Measurements from ENCODE around the gene HINT3.

HINT3 gene

GRCh38 chr6:125913145-125913544 lies 43.4 kb upstream of the HINT3 start:
- Histone ChIP-seq H3K36me3 (ENCODE audit: insufficient read depth, low read length) (peaks cover 51% of the 10 kb centered on the region), H3K9me2 (ENCODE audit: low read depth, low read length) (no peaks in the 10 kb centered on the region), H2AFZ (ENCODE audit: low read length) (no peak overlapping the region), H3K79me2 (ENCODE audit: insufficient read depth, low read length) (no peaks in the 10 kb centered on the region), H3K27me3 (ENCODE audit: insufficient read depth, low read length) (no peaks in the 10 kb centered on the region), H4K20me1 (ENCODE audit: insufficient read depth, low read length) (no peaks in the 10 kb centered on the region), H3K9me3 (ENCODE audit: low read length) (no peaks in the 10 kb centered on the region), H3K4me1 (ENCODE audit: insufficient read depth, low read length, severe bottlenecking) (peaks cover 5% of the 10 kb centered on the region), H3K27ac (ENCODE audit: low read depth, low read length, poor library complexity, severe bottlenecking) (no peak overlapping the region), H3F3A (ENCODE audit: insufficient read depth, low read length) (no peaks in the 10 kb centered on the region), H3K4me3 (ENCODE audit: low read depth, low read length, poor library complexity, severe bottlenecking) (no peak overlapping the region), H3K4me2 (ENCODE audit: low read length) (no peak overlapping the region), H3K9ac (ENCODE audit: low read length) (no peak overlapping the region)
- TF ChIP-seq CTCF (IDR thresholded peaks at IDR 0.05; ENCODE audit: low read length) (no peak), EZH2 (IDR thresholded peaks at IDR 0.05; ENCODE audit: borderline replicate concordance, low read length) (no peak)

- Histone ChIP-seq H2AFZ (ENCODE audit: low read length) (no peak overlapping the region), H3K36me3 (ENCODE audit: insufficient read depth, low read length) (peaks cover 49% of the 10 kb centered on the region), H3K4me2 (ENCODE audit: low read length) (no peak overlapping the region), H3K79me2 (ENCODE audit: insufficient read depth, low read length) (no peaks in the 10 kb centered on the region), H3K4me1 (ENCODE audit: insufficient read depth, low read length, severe bottlenecking) (peaks cover 13% of the 10 kb centered on the region), H3K27ac (ENCODE audit: low read depth, low read length, poor library complexity, severe bottlenecking) (no peak overlapping the region), H3K9me3 (ENCODE audit: low read length) (no peaks in the 10 kb centered on the region), H3K9ac (ENCODE audit: low read length) (no peak overlapping the region), H4K20me1 (ENCODE audit: insufficient read depth, low read length) (no peaks in the 10 kb centered on the region), H3K9me2 (ENCODE audit: low read depth, low read length) (no peaks in the 10 kb centered on the region), H3F3A (ENCODE audit: insufficient read depth, low read length) (no peaks in the 10 kb centered on the region), H3K27me3 (ENCODE audit: insufficient read depth, low read length) (no peaks in the 10 kb centered on the region), H3K4me3 (ENCODE audit: low read depth, low read length, poor library complexity, severe bottlenecking) (no peak overlapping the region)
- no peak for TF ChIP-seq CTCF (IDR thresholded peaks at IDR 0.05; ENCODE audit: low read length)
- no peak for TF ChIP-seq EZH2 (IDR thresholded peaks at IDR 0.05; ENCODE audit: borderline replicate concordance, low read length)
Observed at GRCh38 chr6:125913864-125914351, 42.7 kb upstream of the HINT3 start.

- H3K4me3 ChIP-seq (ENCODE audit: low read depth, low read length, poor library complexity, severe bottlenecking), result no peak overlapping the region
- H3K4me2 ChIP-seq (ENCODE audit: low read length), result peak overlapping the region; percentile 36; the same call in 1 of the 2 replicates
- H3K9ac ChIP-seq (ENCODE audit: low read length), result no peak overlapping the region
- H3K4me1 ChIP-seq (ENCODE audit: insufficient read depth, low read length, severe bottlenecking), result peaks cover 23% of the 10 kb centered on the region
- TF ChIP-seq EZH2 (IDR thresholded peaks at IDR 0.05; ENCODE audit: borderline replicate concordance, low read length) (no peak), CTCF (IDR thresholded peaks at IDR 0.05; ENCODE audit: low read length) (no peak)
- H3K79me2 ChIP-seq (ENCODE audit: insufficient read depth, low read length), result no peaks in the 10 kb centered on the region
- no peaks in the 10 kb centered on the region for H3K27me3 ChIP-seq (ENCODE audit: insufficient read depth, low read length)
- peaks cover 78% of the 10 kb centered on the region for H3K36me3 ChIP-seq (ENCODE audit: insufficient read depth, low read length)
- H4K20me1 ChIP-seq (ENCODE audit: insufficient read depth, low read length), result no peaks in the 10 kb centered on the region
- H2AFZ ChIP-seq (ENCODE audit: low read length), result no peak overlapping the region
- no peaks in the 10 kb centered on the region for H3F3A ChIP-seq (ENCODE audit: insufficient read depth, low read length)
- no peak overlapping the region for H3K27ac ChIP-seq (ENCODE audit: low read depth, low read length, poor library complexity, severe bottlenecking)
- no peaks in the 10 kb centered on the region for H3K9me3 ChIP-seq (ENCODE audit: low read length)
- H3K9me2 ChIP-seq (ENCODE audit: low read depth, low read length), result no peaks in the 10 kb centered on the region
Observed at GRCh38 chr6:125918230-125918629, 38.3 kb upstream of the HINT3 start.

Data from OCI-LY1 (cell line).